A673 (cell line): Measurements from ENCODE around the gene ACLY. TPM values are rescaled to one million over a fixed set of nuclear protein-coding genes. Genes with fewer than 3 reads are reported as not detected.

Source experiments
- BruUV-seq: library from RNA; stranded (reverse); fragments of 400-500 nt; replicated peaks from 2 replicates; lab custom pipeline; 2021; lab: Mats Ljungman, UMichigan
- CTCF ChIA-PET: fragments of 300-600 bp; sonication (Branson Sonifier 250); formaldehyde crosslinking; loops from one replicate; lab custom pipeline; 2022; ENCODE audit warnings: antibody characterized with exemption; lab: Charles Lee
- POLR2A ChIA-PET: fragments of 300-600 bp; sonication (Branson Sonifier 250); formaldehyde crosslinking; loops from one replicate; lab custom pipeline; 2022; ENCODE audit warnings: antibody characterized with exemption; ENCODE audit not compliant: low non-redundant PET; lab: Charles Lee
- DNase-seq: peaks from one replicate; pipeline ENCODE4 v3.0.0-alpha.2; 2015; ENCODE audit warnings: low spot score
- H3K27ac ChIP-seq: fragments of 200-600 bp; sonication (generic); 2 replicates; pipeline ENCODE4 v1.5.1; 2016; ENCODE audit warnings: mixed run types, low read depth, mild to moderate bottlenecking, mixed read lengths, antibody characterized with exemption, low read length; ENCODE audit not compliant: poor library complexity, severe bottlenecking
- H3K27me3 ChIP-seq: fragments of 200-600 bp; sonication (generic); replicated peaks from 2 replicates; pipeline ENCODE4 v1.6.1; 2017; ENCODE audit warnings: mixed run types, low read depth, mild to moderate bottlenecking, mixed read lengths, antibody characterized with exemption, low read length; ENCODE audit not compliant: insufficient read depth, poor library complexity
- H3K36me3 ChIP-seq: fragments of 200-600 bp; sonication (generic); 2 replicates; pipeline ENCODE4 v1.6.1; 2016; ENCODE audit warnings: mixed run types, mild to moderate bottlenecking, mixed read lengths, antibody characterized with exemption, low read length; ENCODE audit not compliant: insufficient read depth, poor library complexity, severe bottlenecking
- H3K4me1 ChIP-seq: fragments of 200-600 bp; sonication (generic); 2 replicates; pipeline ENCODE4 v1.6.1; 2017; ENCODE audit warnings: mixed run types, mild to moderate bottlenecking, mixed read lengths, antibody characterized with exemption, low read length; ENCODE audit not compliant: insufficient read depth, poor library complexity, severe bottlenecking
- H3K4me3 ChIP-seq: fragments of 200-600 bp; sonication (generic); 2 replicates; pipeline ENCODE4 v1.5.1; 2016; ENCODE audit warnings: low read depth, mixed run types, mild to moderate bottlenecking, mixed read lengths, low read length; ENCODE audit not compliant: poor library complexity, severe bottlenecking
- H3K9me3 ChIP-seq: fragments of 200-600 bp; sonication (generic); 2 replicates; pipeline ENCODE4 v1.6.1; 2016; ENCODE audit warnings: mixed run types, low read depth, mild to moderate bottlenecking, mixed read lengths, antibody characterized with exemption, low read length; ENCODE audit not compliant: poor library complexity, severe bottlenecking
- EZH2 ChIP-seq: fragments of 200-600 bp; sonication (generic); IDR thresholded peaks from 2 replicates; pipeline ENCODE4 v1.6.1; 2017; ENCODE audit warnings: borderline replicate concordance, low read depth, mild to moderate bottlenecking, mixed read lengths, antibody characterized with exemption, low read length; ENCODE audit not compliant: poor library complexity, severe bottlenecking
- intact Hi-C: fragments of 100-400 bp; cut with micrococcal nuclease; formaldehyde crosslinking; loops from one replicate; pipeline ENCODE4 v1.10.0; 2022; ENCODE audit not compliant: unreplicated experiment
- total RNA-seq: library from RNA; stranded (reverse); gene quantifications from 2 replicates; pipeline ENCODE4 v1.2.3, GENCODE V29; 2021
- TF ChIP-seq, protein P1 (sequence below): fragments of 300-800, 200-600 bp; sonication (generic); conservative IDR thresholded peaks from 2 replicates; pipeline ENCODE4 v1.5.1; 2017; ENCODE audit warnings: low read depth, mild to moderate bottlenecking, antibody characterized with exemption, low read length, moderate library complexity, mixed read lengths

ACLY gene
- total RNA-seq, 1 experiment from 2014 or later, result 175 TPM

GRCh38 chr17:41907633-41908539 is 10.9 kb downstream of the ACLY start:
- no peak overlapping the region for H3K27ac ChIP-seq
- H3K4me1 ChIP-seq, result no peaks in the 10 kb centered on the region
- H3K9me3 ChIP-seq, result no peaks in the 10 kb centered on the region
- no TSS peak for BruUV-seq
- no peak overlapping the region for H3K4me3 ChIP-seq
- no peak for TF ChIP-seq EZH2
- TF ChIP-seq, protein P1, sequence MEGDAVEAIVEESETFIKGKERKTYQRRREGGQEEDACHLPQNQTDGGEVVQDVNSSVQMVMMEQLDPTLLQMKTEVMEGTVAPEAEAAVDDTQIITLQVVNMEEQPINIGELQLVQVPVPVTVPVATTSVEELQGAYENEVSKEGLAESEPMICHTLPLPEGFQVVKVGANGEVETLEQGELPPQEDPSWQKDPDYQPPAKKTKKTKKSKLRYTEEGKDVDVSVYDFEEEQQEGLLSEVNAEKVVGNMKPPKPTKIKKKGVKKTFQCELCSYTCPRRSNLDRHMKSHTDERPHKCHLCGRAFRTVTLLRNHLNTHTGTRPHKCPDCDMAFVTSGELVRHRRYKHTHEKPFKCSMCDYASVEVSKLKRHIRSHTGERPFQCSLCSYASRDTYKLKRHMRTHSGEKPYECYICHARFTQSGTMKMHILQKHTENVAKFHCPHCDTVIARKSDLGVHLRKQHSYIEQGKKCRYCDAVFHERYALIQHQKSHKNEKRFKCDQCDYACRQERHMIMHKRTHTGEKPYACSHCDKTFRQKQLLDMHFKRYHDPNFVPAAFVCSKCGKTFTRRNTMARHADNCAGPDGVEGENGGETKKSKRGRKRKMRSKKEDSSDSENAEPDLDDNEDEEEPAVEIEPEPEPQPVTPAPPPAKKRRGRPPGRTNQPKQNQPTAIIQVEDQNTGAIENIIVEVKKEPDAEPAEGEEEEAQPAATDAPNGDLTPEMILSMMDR, result no peak
- no peaks in the 10 kb centered on the region for H3K27me3 ChIP-seq
- no peak for DNase-seq
- intact Hi-C loops, result no loop called here
- ChIA-PET POLR2A (no interaction called here), CTCF (no interaction called here)
- H3K36me3 ChIP-seq, result peaks cover 58% of the 10 kb centered on the region

DNA sequence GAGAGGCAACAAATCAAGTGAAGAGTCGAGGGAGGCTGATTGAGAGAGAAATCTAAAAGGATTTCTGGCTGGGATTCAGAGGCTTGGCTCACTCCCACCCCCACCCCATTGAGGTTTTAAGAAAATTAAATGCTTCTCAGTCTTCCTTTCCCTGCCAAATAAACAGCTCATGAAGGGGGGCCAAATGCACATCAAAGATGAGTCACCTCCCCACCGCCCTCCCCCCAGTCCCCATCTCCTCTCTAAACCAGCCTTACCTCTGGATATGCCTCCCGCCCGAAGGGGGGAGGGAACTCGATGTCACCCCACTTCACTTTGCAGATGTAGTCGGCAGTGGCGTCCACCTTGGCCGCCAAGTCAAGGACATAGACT is 11.6 kb downstream of the ACLY start:
- peak; percentile 55 for DNase-seq
- Histone ChIP-seq H3K9me3 (no peaks in the 10 kb centered on the region), H3K4me3 (no peak overlapping the region), H3K36me3 (peaks cover 56% of the 10 kb centered on the region), H3K27ac (no peak overlapping the region), H3K4me1 (no peaks in the 10 kb centered on the region), H3K27me3 (no peaks in the 10 kb centered on the region)
- POLR2A ChIA-PET, result no interaction called here
- CTCF ChIA-PET, result no interaction called here
- TF ChIP-seq, protein P1, result no peak
- no peak for TF ChIP-seq EZH2
- BruUV-seq, result no TSS peak
- intact Hi-C loops, result no loop called here

DNA sequence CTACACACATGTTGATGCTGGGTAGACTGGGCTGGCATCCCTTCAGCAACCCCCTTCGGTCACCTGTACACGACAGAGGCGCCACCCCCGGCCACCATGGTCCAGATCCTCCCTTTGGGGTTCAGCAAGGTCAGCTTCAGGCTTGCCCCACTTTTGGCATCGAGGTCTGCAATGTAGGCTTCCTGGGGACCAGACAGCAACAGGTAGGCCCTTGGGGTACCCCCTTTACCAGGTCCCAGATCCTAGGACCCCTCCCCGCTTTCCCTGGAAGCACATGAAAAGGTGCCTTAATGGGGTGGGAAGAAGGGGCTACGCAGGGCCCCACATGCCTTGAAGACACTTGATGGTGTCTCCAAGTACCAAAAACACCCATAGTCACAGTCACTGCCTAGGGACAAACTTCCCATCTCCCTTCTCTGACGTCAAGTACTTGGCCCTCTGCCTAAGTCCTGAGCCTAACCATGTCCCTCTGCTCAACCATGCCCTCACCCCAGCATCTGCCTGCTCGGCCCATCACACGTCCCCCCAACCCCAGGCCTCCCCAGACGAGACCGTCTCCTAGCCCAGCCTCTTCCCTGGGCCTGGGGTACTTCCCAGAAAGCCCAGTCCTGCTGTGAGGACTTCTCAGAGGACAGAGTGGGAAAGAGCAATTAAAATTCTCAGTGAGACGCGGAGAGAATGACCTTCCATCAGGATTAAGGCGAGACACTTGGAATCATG is 12.1 kb downstream of the ACLY start:
- no peaks in the 10 kb centered on the region for H3K27me3 ChIP-seq
- no peak overlapping the region for H3K27ac ChIP-seq
- H3K4me3 ChIP-seq, result no peak overlapping the region
- TF ChIP-seq, protein P1, result no peak
- TF ChIP-seq EZH2, result no peak
- no TSS peak for BruUV-seq
- CTCF ChIA-PET, result no interaction called here
- POLR2A ChIA-PET, result no interaction called here
- peak; percentile 27 for DNase-seq
- H3K9me3 ChIP-seq, result no peaks in the 10 kb centered on the region
- intact Hi-C loops, result no loop called here
- H3K36me3 ChIP-seq, result peaks cover 52% of the 10 kb centered on the region
- H3K4me1 ChIP-seq, result no peaks in the 10 kb centered on the region
